Measurements from ENCODE around the gene HSPB6.

GRCh38 chr19:35731779-35732405, 24.9 kb downstream of the HSPB6 start:
- TF ChIP-seq CTCF (IDR thresholded peaks at IDR 0.05) (no peak), GABPA (IDR thresholded peaks at IDR 0.05; ENCODE audit: low read depth) (no peak), EZH2phosphoT487 (IDR thresholded peaks at IDR 0.05; ENCODE audit: borderline replicate concordance, low read depth) (no peak), RAD21 (IDR thresholded peaks at IDR 0.05; ENCODE audit: low read length) (no peak), ZBTB33 (IDR thresholded peaks at IDR 0.05; ENCODE audit: borderline replicate concordance, low read depth) (no peak)

All from SK-N-SH (cell line).